ENCODE measurements around the gene SMPDL3B.

SMPDL3B gene

GRCh38 chr1:27951396-27951795, 16.6 kb downstream of the SMPDL3B start:
- Histone ChIP-seq H3K4me3 (ENCODE audit: low read length, poor library complexity, severe bottlenecking) (no peak overlapping the region), H3K9ac (ENCODE audit: low read depth, low read length, poor library complexity, severe bottlenecking) (no peak overlapping the region), H3K4me2 (ENCODE audit: low read depth, low read length, poor library complexity, severe bottlenecking) (no peak overlapping the region), H3K9me2 (replicated peaks; ENCODE audit: low read depth, low read length) (no peaks in the 10 kb centered on the region), H3K4me1 (ENCODE audit: insufficient read depth, low read length, poor library complexity, severe bottlenecking) (no peaks in the 10 kb centered on the region), H3K79me2 (ENCODE audit: insufficient read depth, low read length) (no peaks in the 10 kb centered on the region), H3K9me3 (ENCODE audit: insufficient read depth, low read depth, low read length) (no peaks in the 10 kb centered on the region), H4K20me1 (ENCODE audit: insufficient read depth, low read length, poor library complexity, severe bottlenecking) (no peaks in the 10 kb centered on the region), H3K27me3 (ENCODE audit: insufficient read depth, low read length, poor library complexity, severe bottlenecking) (no peaks in the 10 kb centered on the region), H2AFZ (ENCODE audit: low read length) (no peak overlapping the region), H3K36me3 (ENCODE audit: insufficient read depth, low read length) (no peaks in the 10 kb centered on the region), H3F3A (ENCODE audit: low read depth) (no peaks in the 10 kb centered on the region)
- TF ChIP-seq CTCF (conservative IDR thresholded peaks at IDR 0.05; ENCODE audit: low read length) (no peak), EZH2phosphoT487 (IDR thresholded peaks at IDR 0.05; ENCODE audit: borderline replicate concordance) (no peak)

DNA sequence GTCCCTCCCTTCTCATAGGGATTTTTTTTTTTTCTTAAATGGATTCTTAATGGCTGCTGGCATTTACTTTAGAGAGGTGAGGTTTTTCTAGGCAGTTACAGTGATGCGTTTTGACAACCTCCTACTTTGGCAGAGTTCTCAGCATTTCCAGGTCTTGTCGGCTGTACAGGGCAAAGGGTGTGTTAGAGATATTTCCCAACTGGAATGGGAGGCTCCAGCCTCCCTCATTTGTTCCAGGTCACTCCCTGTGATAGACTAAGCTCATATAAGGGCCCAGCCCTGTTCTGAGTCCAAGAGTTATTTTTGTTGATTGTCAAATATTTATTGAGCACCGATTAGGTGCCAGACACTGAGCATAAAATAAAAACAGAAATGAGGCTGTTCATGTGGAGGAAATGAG, 17.3 kb downstream of the SMPDL3B start:
- TF ChIP-seq EZH2phosphoT487 (IDR thresholded peaks at IDR 0.05; ENCODE audit: borderline replicate concordance) (no peak), CTCF (conservative IDR thresholded peaks at IDR 0.05; ENCODE audit: low read length) (no peak)
- no peak overlapping the region for H3K4me2 ChIP-seq (ENCODE audit: low read depth, low read length, poor library complexity, severe bottlenecking)
- H4K20me1 ChIP-seq (ENCODE audit: insufficient read depth, low read length, poor library complexity, severe bottlenecking) = no peaks in the 10 kb centered on the region
- H3F3A ChIP-seq (ENCODE audit: low read depth) = no peaks in the 10 kb centered on the region
- no peak overlapping the region for H2AFZ ChIP-seq (ENCODE audit: low read length)
- no peaks in the 10 kb centered on the region for H3K79me2 ChIP-seq (ENCODE audit: insufficient read depth, low read length)
- no peak overlapping the region for H3K4me3 ChIP-seq (ENCODE audit: low read length, poor library complexity, severe bottlenecking)
- H3K4me1 ChIP-seq (ENCODE audit: insufficient read depth, low read length, poor library complexity, severe bottlenecking) = no peaks in the 10 kb centered on the region
- H3K9ac ChIP-seq (ENCODE audit: low read depth, low read length, poor library complexity, severe bottlenecking) = no peak overlapping the region
- H3K36me3 ChIP-seq (ENCODE audit: insufficient read depth, low read length) = no peaks in the 10 kb centered on the region
- H3K9me3 ChIP-seq (ENCODE audit: insufficient read depth, low read depth, low read length) = no peaks in the 10 kb centered on the region
- no peaks in the 10 kb centered on the region for H3K9me2 ChIP-seq (replicated peaks; ENCODE audit: low read depth, low read length)
- H3K27me3 ChIP-seq (ENCODE audit: insufficient read depth, low read length, poor library complexity, severe bottlenecking) = no peaks in the 10 kb centered on the region

DNA sequence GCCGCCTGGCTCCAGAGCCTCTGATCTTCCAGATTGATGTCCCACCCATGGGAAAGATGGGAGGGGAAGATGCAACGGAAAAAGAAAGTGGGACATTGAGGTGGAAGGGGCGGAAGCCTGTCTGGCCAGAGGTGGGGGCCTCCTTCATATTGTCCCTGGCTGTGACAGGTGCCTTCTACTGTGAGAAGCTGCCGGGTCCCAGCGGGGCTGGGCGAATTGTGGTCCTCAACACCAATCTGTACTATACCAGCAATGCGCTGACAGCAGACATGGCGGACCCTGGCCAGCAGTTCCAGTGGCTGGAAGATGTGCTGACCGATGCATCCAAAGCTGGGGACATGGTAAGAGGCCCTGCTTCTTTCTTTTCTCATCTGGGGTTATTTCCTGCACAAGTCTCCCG, 19.4 kb downstream of the SMPDL3B start:
- no peaks in the 10 kb centered on the region for H3K27me3 ChIP-seq (ENCODE audit: insufficient read depth, low read length, poor library complexity, severe bottlenecking)
- H3K36me3 ChIP-seq (ENCODE audit: insufficient read depth, low read length) = no peaks in the 10 kb centered on the region
- H3K79me2 ChIP-seq (ENCODE audit: insufficient read depth, low read length) = no peaks in the 10 kb centered on the region
- H3K4me2 ChIP-seq (ENCODE audit: low read depth, low read length, poor library complexity, severe bottlenecking) = no peak overlapping the region
- H3K9me3 ChIP-seq (ENCODE audit: insufficient read depth, low read depth, low read length) = no peaks in the 10 kb centered on the region
- no peaks in the 10 kb centered on the region for H3K9me2 ChIP-seq (replicated peaks; ENCODE audit: low read depth, low read length)
- no peak overlapping the region for H3K4me3 ChIP-seq (ENCODE audit: low read length, poor library complexity, severe bottlenecking)
- no peak for TF ChIP-seq CTCF (conservative IDR thresholded peaks at IDR 0.05; ENCODE audit: low read length)
- no peak for TF ChIP-seq EZH2phosphoT487 (IDR thresholded peaks at IDR 0.05; ENCODE audit: borderline replicate concordance)
- no peaks in the 10 kb centered on the region for H3F3A ChIP-seq (ENCODE audit: low read depth)
- no peaks in the 10 kb centered on the region for H3K4me1 ChIP-seq (ENCODE audit: insufficient read depth, low read length, poor library complexity, severe bottlenecking)
- no peaks in the 10 kb centered on the region for H4K20me1 ChIP-seq (ENCODE audit: insufficient read depth, low read length, poor library complexity, severe bottlenecking)
- H3K9ac ChIP-seq (ENCODE audit: low read depth, low read length, poor library complexity, severe bottlenecking) = no peak overlapping the region
- H2AFZ ChIP-seq (ENCODE audit: low read length) = no peak overlapping the region

Measured in Loucy (cell line).